ENCODE results near the gene NPC1.
"Not testable (repeated sequence)": the region's sequence is repeated elsewhere in the genome, so short reads cannot be mapped to it uniquely, and the experiment has no call there.

The NPC1 gene

DNA sequence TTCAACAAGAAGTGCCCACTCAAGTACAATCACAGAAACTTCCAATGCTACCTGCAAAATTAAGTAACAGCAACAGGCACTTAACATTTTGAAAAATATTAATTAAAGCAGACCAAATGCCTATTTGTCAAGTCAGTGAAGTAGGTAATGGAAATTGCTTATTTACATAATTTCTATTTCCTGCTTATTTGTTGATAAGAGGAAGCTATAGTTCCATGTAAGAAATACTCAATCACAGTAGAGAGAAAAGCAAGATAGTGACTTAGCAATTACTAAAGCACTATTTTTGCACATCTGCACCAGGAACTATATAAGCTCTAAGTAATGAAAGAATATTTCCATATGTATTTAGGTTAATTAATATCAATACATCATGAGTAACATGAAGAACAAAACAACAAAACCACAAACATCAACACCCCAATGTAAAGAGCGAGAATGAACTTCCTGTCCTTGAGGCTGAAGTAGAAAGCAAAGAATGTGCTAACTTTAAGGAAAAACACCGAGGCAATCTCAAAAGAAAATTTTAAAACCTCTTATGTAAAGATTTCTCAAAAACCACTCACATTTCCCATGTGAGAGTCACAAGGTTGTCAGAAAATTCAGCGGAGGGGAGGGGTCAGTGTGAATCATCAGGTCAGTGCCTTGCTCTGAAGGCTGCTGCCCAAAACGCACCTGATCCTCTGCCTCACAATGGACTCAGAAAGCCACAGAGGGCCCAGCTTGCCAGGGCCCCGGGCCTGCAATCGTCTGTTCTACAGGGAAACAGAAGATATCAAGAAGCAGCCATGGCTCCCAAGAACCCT, 12.5 kb downstream of the NPC1 start:
- DNase-seq: peak; percentile 85

DNA sequence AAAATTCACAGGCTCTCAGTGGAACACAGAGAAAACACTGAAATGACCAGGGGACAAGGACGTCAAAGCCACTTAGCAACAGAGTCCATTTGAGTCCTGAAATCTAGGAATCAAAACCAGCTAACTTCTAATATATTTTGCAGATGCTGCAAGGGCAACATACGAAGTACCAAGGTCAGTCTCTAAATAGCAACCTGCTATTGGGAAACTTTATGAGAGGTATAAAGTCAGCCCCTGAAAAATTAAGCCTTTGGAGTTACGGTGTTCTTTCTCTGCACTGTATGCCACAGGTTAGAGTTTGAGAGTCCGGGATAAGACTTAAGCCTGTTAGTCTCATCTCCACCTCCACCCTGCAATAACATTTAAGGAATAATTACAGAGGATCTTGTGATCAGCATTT, 13.3 kb downstream of the NPC1 start:
- DNase-seq: no peak

DNA sequence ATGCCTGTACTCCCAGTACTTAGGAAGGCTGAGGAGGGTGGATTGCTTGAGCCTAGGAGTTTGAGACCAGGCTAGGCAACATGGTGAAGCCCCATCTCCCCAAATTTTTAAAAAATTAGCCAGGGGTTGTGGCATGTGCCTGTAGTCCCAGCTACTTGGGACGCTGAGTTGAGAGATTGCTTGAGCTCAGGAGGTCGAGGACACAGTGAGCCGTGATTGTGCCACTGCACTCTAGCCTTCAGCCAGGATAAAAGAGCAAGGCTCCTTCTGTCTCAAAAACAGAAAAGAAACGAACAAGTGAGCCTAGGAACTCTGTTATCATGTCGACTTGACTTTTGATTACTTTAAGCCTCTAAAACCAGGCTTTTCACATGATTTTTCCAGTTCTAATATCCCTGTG, 13.7 kb downstream of the NPC1 start:
- DNase-seq: no peak

GRCh38 chr18:23572012-23572411, 14.3 kb downstream of the NPC1 start:
- DNase-seq: no peak

GRCh38 chr18:23570912-23571504, 15.3 kb downstream of the NPC1 start:
- no peak for DNase-seq

- DNase-seq: no peak
These were observed 16.8 kb downstream of the NPC1 start for GRCh38 chr18:23569299-23570063.

DNA sequence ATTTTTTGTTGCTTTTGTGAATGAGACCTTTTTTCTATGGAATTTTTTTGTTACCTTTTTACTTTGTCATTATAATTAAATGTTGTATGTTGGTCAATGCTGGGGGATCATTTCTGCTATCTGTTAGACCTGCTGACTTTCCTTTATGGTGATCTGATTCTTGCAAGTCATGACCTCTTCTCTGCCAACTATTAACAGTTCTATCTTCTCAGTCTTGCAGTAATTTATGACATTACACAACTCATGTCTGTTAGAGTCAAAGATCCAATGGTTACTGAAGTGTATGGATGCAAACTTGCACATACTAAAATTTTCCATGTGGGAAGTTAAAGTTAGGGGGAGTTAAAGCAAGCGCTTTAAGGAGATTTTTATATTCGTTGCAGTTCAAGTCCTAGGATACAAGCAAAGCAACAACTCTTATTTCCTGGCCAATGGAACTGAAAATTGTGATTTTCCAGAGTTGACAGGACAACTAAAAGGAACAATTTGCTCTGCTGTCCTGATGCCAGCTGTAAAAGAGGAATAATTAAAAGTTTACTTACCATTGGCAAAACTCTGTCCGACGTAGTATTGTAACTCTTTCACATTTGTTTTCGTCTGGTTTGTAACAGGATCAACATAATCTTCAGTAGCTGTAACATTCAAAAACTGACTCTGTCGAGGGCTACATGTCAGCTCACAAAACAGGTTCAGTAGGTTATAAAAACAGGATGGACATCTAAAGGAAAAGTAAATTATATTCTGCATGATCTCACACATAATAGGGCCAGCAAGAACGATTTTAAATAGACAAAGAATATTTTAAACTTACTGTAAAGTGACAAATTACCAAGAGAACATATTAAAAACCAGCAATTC, 17.8 kb downstream of the NPC1 start:
- no peak for DNase-seq

DNA sequence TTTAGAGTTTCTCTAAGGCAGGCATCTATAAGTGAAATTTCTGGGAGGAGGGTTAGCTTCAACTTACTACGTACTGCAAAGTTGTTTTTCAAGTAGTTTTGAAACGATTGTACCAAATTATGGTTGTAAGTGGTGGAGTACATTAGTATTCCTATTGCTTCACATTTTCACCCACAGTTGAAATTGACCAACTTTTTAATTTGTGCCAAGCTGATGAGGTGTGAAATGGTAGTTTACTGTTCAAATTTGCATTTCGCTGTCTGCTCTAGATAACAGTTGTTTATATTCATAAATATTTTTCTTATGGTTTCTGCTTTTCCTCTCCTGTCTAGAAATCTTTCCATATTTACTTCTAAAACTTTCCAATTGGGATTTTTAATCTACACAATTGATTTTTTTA, 18.6 kb downstream of the NPC1 start:
- no peak for DNase-seq

- DNase-seq: no peak
These were observed 20.3 kb downstream of the NPC1 start for GRCh38 chr18:23565916-23566547.

DNA sequence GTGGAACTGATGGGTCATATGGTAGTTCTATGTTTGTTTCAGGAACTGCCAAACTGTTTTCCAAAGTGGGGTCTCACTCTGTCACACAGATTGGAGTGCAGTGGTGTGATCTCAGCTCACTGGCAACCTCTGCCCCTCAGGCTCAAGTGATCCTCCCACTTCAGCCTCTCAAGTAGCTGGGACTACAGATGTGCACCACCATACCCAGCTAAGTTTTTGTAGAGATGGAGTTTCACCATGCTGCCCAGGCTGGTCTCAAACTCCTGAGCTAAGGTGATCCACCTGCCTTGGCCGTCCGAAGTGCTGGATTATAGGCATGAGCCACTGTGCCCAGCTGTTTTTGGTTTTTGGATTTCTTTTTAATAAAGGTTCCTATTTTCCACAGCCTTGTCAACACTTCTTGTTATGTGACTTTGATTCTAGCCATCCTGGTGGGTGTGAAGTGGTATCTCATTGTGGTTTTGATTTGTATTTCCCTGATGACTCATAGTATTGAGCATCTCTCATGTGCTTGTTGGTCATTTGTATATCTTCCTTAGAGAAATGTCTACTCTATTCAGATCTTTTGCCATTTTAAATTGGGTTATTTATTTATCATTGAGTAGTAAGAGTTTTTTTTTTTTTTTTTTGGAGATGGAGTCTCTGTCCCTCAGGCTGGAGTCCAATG, 22.8 kb downstream of the NPC1 start:
- DNase-seq: peak; percentile 87

DNA sequence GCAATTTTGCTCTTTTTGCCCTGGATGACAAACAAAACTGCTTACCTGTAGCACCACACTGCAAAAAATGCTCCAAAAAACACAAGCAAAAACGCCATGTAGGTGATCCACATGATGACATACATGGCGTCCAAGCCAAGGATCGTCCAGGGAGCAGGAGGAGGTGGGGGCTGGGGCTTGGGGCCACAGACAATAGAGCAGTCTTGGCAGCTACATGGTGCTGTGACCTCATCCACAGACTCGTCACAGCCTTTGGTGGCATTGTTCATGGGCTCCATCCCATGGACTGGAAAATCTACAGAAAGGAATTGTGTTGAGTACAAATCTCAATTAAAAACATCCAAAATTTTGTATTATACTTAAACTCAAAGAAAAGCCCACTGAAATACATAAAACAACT, 26.1 kb downstream of the NPC1 start:
- no peak for DNase-seq

- DNase-seq: not testable (repeated sequence)
These were observed 28.8 kb downstream of the NPC1 start for GRCh38 chr18:23557511-23557910.

DNA sequence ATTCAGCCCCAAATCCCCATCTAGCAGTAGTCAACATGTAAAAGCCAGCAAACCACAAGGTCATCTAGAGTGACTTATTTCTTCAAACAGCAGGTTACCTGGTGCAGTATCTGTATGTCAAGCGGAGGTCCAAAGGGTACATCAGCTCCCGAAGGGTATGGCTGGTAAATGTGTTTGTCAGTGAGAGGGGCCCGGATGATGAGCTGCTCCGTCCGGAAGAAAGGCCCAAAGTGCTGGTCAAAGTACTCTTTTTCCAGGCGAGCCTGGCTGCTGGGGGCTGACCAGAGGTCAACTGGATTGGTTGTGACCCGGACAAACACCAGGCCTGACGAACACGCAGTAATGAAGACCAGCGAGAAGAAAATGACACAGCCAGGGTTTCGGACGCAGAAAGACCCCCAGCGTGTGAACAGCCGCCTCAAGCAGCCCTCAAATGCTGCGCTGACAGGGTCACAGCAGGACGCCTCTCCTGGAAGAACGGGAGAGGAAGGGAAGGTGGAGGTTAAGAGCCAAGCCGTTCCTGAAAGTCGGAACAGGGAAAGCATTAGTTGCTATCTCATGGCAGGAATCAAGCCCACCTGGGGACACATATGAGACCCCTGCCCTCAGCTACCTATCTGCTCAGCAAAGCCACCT, 30.0 kb downstream of the NPC1 start:
- DNase-seq: no peak

DNA sequence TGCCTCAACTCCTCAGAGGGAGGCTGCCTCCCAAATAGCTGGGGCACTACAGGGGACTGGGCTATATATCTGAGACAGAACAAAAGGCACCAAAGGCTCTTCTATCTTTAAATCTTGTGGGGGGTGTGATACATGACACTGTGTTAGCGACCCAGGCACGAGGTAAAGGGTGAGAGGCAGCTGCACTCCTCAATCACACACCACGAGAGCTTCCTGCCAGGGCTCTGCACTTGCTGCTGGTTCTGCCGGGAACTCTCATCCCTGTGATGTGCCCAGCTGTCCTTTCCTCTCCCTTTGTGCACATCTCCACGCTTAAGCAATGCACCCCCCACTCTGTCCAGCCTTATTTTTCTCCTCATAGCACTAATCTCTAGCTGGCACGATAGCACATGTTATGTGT, 32.4 kb downstream of the NPC1 start:
- no peak for DNase-seq

DNA sequence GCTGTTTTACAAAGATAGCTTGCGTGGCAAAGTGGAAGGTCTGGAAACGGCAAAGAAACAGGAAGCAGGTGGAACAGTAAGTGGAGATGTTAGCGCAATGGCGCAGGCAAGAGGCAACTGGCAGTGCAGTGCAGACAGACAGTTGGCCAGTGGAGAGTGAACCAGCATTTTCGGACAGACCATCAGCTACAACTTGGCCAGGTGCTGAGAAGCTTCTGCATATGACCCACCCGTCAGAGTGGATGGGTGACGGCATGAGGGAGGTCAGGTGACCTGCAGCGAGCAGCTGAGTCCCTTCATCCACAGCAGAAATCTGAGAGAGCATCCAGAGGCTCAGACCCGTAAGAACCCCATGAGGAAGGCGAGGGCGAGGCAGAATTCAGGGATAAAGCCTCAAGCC, 33.8 kb downstream of the NPC1 start:
- DNase-seq: no peak

DNA sequence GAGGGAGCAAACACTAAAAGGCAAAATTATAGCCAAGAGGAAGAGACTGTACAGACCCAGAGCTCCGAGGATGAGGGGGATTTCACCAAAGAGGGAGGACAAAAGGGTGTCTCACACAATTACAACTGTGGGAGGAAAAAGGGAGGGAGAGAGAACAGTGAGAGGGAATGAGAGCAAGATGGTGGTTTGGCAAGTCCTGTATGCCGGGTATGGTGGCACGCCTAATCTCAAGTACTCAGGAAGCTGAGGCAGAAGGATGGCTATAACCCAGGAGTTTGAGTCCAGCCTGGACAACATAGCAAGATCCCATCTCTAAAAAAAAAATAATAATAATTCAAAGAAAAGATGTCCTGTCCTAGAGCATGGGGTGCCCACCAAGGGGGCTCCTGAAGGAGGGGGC, 34.3 kb downstream of the NPC1 start:
- DNase-seq: no peak

DNA sequence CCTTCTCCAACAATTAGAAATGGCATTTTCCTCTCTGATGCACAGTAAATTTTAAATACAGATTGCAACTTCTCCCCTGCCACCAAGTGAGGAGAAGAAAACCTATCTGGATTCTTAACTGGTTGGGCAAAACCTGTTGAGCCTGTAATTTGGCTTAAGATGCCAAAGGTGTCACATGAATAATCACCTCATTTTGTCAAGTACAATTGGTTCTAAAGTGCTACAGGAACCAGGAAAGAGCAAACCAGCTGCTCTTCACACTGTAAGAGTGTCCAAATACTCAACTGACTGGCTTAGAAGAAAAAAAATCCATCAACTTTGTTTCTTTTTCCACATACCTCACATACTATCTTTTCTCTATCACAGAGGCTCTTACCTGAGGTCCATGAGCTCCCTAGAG, 35.4 kb downstream of the NPC1 start:
- DNase-seq: no peak

- DNase-seq: no peak
These were observed 37.6 kb downstream of the NPC1 start for GRCh38 chr18:23548719-23549118.

GRCh38 chr18:23548275-23548674, 38.0 kb downstream of the NPC1 start:
- DNase-seq: no peak

DNA sequence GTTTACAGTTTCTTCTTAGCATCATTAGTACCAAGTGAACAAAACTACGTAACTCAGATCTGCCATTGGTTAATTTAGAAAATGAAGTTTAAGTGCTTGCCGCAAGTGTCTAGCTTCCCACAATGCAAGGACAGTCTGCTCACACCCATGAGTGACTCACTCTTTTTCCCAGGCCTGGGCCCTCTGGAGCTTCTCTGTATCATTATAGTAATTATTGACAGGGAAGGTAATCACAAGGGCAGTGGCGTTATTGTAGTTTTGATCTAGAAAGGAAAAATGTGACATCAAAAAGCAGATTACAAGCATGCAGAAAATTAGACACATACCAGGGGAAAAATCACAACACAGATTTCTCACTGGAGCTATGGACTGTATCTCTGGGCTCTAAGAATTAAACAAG, 38.5 kb downstream of the NPC1 start:
- peak; percentile 22 for DNase-seq

DNA sequence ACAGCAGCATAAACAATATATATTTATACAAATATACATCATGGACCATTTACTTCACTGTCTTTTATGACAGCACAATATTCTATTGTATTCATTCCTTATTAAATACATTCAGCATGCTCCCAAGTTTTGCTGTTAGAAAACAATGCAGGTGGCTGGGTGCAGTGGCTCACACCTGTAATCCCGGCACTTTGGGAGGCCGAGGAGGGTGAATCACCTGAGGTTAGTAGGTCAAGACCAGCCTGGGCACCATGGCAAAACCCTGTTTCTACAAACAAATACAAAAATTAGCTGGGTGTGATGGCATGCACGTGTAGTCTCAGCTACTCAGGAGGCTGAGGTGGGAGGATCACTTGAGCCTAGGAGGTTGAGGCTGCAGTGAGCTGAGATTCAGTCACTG, 39.0 kb downstream of the NPC1 start:
- DNase-seq: no peak
